ENCODE results near the gene NEUROG3.

The NEUROG3 gene, protein sequence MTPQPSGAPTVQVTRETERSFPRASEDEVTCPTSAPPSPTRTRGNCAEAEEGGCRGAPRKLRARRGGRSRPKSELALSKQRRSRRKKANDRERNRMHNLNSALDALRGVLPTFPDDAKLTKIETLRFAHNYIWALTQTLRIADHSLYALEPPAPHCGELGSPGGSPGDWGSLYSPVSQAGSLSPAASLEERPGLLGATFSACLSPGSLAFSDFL

DNA sequence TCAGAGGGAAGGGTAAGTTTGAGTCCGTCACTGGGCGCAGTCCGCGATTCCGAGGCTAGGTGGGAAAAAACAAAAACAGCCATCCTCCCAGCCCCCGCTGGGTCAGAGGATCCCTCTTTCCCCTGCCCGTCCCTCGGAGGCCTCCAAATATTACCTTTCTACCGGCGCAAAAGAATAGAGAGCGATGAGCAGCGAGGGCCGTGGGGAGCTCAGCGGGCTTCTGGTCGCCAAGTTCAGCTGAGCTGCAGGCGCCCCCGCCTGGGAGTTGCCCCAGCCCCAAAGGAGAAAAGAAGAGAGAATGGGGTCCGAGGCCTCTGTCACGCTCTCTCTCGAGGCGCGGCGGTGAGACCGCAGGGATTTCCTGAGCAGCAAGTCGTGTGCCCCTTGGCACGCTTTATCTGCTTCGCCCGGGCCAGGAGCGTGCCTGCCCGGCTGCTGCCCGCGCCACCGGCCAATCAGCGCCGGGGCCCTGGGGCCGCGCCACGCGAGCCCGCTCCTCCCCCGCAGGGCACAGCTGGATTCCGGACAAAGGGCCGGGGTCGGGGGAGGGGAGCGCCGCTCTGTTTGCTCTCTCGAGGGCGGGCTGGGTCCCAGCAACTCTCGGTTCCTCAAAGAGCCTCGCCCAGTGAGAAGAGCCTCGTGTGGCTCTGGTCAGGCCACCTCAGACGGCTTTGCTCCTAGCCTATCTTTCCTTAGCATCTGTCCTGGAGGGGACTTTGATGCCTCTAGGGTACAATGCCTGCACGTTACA, at the start of gene NEUROG3:
Gene NEUROG3, minus strand, starts transcription at position 367 of the 751 bp plus-strand sequence. CDS start 379 bp downstream, outside the sequence.
- DNase-seq (ENCODE audit: low read depth) = no peak

DNA sequence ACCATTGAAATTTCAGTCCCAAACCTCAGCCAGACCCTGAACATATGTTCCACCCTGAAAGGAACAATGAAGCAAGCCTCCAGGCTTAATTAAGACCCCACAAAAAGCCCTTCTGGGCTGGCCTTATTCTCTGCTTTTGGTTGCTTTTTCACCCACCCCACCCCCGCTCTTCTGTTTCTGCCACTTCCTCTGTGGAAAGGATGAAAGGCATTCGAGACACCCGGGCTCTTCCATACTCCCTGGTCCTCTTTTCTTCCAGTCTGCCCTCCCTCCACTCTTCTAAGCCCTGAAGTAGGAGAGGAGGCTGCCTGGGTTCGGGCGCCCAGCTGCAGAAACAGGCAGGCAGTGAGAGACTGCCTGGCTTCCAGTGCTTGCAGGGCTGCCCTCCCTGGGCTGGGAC, 47.4 kb upstream of the NEUROG3 start:
- DNase-seq (ENCODE audit: low read depth) = no peak

DNA sequence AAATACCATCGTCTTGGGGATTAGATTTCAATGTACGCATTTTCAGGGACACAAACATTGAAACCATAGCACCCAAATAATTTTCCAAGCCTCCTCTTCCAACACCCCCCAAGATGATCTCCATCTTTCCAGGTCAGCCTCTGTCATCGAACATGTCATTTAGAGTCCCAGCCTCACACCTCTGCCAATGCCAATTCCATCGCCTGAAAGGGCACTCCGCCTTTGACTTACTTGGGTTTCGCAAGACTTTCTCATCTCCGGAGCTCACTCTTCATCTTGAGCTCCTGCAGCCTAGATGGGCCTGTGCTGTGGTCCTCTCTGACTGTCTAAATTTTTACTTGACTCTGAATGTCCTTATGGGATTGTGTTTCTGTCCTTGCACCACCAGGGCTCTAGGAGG, 46.4 kb upstream of the NEUROG3 start:
- no peak for DNase-seq (ENCODE audit: low read depth)

DNA sequence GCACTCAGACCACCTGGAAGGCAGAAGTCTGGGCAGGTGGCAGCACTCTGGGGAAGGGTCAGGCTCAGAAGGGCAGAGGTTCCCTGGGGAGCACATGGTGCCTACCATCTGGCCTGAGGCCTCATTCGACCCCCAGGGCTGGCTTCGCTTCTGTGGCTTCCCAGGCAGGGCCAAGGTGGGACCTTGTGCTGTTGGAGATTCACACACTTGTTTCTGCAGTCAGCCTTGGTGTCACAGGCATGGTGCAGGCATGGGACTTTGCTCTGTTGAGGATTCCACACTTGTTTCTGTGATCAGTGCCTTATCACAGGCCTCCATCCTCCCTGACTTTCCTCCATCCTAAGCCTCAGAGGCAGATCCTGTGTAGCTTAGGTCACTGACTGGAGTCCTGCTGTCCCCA, 45.5 kb upstream of the NEUROG3 start:
- DNase-seq (ENCODE audit: low read depth) = no peak

DNA sequence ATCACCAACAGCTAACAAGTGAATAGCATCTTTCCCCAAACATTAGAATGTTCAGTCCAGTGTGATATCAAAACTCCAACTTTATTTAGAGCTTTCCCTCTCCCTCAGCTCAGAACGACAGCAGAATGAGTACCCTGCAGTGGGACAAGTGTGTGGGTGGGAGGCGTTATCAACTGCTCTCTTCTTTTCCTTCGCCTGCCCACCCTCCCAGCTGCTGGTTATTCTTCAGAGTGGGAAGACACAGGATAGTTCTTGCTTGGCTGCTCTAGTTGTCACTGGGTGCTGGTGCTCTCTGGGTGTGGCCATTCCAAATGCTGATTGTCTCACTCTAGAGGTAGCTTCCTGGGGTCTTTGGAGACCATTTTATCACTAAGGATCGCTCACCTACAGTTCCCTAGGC, 43.1 kb upstream of the NEUROG3 start:
- no peak for DNase-seq (ENCODE audit: low read depth)

DNA sequence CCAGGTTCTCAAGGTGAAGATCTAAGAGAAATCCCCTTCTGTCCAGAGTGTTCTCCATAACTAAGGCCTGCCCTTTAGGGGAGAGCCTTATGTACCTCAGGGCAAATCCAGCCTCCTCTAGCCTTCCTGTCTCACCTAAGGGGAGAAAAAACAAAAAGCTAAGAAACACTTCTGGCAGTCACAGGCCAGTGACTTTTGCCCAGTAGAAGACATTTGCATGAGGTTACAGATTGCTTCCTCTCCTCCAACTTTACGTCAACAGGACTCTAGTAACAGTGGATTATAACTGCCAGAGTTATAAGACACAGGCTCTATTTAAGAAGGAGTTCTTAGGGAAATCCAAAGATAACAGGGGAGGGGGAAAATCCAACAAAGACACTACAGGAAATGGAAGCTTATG, 40.9 kb upstream of the NEUROG3 start:
- no peak for DNase-seq (ENCODE audit: low read depth)

DNA sequence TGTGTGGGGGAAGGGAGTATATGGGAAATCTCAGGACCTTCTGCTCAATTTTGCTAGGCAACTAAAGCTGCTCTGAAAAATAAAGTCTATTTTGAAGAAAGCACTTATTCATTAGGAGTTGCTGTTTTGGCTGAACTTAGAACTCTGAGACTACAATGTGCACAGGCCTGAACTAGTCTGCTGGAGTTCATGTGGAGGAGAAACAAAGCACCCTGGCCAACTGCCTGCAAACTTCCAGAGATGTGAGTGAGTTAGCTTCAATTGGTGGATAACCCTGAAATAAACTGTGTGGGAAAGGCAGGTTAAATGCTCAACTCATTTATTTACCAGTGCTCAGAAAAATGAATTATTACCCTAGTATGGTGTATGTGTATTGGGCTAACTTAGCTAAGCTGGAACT, 39.5 kb upstream of the NEUROG3 start:
- no peak for DNase-seq (ENCODE audit: low read depth)

DNA sequence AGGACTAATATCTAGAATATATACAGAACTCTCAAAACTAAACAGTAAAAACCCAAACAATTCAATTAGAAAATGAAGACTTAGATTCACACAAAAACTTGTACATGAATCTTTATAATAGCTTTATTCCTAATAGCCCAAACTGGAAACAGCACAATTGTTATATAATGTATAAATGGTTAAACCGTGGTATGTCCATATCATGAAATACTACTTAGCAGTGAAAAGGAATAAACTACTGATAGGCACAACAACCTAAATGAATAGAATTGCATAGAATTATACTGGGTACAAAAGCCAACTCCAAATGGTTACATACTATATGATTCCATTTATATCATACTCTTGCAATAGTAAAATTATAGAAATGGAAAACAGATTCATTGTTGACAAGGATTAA, 35.9 kb upstream of the NEUROG3 start:
- DNase-seq (ENCODE audit: low read depth) = no peak

DNA sequence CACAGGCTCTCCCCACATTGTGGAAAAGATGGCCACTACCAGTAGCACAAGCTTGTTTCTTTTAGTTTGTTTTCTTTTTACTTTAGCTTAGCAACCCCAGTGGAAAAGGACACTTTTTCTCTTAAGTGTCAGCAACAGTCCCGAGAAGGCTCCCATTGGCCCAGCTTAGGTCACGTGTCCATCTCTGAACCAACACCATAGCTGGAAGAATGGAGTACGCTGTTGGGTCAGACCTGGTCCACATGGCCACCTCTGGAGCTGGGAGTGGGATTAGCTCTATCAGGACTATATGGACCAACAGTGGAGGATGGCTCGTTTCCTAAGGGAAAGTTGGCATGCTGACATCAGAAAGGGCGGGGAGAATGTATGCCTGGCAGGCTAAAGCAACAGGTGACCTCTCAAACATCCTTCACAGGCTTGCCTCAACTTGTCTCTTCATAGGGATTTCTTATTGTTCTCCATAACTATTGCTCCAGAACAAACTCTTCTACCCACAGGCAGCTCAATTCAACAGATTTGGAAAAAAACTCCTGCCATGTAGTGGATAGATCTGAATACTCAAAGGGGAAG, 27.6 kb upstream of the NEUROG3 start:
- DNase-seq (ENCODE audit: low read depth) = no peak

DNA sequence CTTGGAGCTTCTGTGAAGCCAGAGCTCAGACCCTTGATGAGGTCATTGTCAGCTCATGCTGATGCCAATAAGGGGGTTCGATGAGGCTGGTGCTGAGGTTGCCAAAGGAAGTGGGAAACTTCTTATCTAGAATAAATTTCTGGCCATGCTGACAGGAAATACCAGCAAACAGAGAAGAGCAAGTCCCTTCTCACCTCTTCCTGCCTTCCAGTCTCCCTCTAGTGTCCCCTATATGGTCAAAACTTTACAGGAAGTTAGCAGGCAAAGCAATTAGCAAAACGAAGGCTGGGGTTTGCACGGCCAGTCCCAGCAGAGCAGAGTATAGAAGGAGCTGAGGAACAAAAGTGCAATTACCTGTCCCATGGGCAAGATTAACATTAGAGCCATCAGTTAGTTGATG, 15.1 kb upstream of the NEUROG3 start:
- DNase-seq (ENCODE audit: low read depth) = no peak

DNA sequence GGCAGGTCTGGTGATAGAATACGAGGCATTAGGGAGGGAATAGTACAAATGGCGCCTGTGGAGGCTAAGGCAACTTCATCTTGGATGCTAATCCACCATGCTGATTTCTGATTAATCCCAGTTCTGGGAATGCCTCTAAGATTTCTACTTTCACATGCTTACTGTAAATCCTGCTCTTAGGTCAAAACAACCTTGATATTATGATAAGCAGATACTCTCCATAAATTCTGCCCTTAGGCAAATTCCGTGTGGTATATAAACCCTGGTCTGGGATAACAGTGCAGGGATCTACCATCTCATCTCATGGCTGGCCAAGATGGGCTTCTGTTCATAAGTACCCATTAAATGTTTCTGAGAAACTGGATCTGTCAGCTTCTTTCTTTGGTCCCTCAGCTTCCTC, 11.4 kb upstream of the NEUROG3 start:
- DNase-seq (ENCODE audit: low read depth) = no peak

DNA sequence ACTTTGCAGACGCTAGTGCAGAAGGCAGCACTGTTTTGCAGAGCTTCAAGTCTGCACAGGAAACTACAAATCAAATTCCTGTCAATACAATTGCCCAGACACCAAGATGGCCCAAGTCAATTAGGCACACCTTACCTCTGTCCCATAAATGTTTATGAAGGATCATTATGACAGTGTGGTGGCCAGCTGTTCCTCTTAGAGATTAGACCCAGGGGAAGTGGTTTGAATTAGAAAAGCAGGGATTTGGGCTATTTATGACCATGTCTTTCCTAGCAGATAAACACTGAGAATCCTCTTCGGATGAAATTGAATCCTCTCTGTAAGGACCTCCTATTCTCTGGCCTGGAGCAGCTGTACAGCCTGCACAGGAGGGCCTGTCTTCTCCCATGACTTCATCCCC, 9.9 kb upstream of the NEUROG3 start:
- no peak for DNase-seq (ENCODE audit: low read depth)

DNA sequence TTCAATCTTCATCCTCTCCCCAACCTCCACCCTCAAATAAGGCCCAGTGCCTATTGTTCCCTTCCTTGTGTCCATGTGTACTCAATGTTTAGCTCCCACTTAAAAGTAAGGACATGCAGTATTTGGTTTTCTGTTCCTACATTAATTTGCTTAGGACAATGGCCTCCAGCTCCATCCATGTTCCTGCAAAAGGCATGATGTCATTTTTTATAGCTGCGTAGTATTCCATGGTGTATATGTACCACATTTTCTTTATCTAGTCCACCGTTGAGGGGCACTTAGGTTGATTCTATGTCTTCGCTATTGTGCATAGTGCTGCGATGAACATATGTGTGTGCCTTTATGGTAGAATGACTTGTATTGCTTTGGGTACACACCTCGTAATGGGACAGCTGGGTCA, 7.2 kb upstream of the NEUROG3 start:
- no peak for DNase-seq (ENCODE audit: low read depth)

DNA sequence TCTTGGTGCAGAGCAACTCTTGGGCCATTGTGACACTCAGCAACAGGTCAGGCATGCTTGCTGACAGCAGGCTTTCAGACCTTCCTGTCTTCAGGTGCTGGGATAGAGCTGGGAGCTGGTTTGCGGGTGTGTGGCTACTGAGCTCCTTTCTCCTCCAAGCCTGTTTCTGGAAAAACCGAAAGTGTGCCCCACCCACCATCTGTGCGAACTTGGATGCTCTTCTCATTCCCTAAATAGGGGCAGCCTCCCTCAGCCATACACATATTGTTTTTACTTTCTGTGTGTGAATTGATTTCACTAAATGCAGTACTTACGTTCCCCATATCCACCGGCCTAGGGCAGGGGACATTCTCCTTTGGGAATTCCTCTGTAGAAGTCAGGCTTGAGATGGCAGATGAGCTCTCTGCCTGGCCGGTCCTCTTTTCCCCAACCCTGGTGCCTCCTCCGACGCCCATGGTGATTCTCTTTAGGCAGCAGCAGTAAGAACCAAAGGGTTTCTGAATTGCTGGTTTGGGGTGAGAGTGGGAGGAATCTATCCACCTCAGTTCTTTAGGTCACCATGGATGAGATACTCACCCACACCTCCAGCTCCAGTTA, 6.3 kb upstream of the NEUROG3 start:
- no peak for DNase-seq (ENCODE audit: low read depth)

DNA sequence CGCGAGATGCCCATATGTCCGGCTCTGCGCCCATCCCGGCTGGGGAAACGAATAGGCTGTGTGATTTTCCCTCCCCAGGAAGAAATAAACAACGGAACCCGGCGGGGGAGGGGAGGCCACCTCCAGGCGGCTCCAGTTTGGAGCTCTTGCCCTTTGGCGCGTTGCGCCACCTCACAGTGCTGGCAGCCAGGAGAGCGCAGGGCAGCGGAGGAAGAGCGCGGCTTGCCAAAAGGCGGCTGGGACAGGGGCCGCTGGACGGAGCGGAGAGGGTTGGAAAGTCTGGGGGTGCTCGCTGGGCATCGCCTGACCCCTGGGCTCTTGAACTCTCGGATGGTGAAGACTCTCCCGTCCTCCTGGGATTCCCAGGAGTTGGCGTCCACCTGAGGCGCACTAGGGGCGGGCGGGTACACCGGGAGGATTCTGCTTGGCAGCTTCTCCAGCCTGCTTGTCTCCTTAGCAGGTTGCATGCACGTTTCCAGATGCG, 5.3 kb upstream of the NEUROG3 start:
- DNase-seq (ENCODE audit: low read depth) = no peak

DNA sequence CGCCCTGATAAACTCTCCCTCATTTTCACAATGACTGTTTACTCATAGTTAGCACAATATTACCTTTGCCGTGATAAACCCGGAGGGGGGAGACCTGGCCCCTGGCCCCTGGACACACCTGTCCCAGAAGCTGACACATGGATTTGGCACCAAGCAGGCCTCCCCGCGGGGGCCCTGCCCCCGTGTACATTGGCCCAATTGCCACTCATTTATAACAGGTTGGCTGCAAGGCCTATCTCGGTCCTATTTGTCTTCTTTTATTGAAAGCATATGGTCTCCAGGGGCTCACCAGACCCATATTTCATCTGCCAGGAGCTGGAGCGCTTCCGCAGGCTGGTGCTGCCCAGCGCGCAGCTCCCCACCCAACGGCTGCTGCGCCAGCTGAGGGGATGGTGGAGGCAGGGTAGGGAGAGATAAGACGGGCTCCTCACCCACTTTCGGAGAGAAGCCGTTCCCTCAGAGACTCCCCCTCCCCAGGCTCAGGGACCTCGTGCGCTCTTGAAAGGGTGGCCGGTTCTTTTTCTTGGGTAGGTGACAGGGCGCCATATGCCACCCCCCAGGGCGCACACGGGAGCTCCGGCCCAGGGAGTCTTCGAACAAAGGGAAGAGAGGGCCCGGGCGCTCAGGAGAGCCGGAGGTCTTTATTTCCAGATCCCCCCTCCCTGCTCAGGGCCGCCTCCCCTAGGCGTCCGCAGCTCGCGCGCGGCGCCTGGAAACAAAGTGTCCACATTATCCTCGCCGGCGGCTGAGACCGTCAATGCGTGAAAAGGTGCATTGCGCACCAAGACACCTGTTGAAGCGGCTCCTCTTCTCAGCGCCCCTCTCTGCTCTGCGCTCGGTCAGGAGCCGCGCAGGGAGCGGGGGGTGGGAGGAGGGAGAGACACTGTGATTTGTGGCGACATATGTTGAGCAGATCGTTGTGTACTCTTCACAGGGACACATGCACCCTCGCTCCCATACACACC, 4.3 kb upstream of the NEUROG3 start:
- DNase-seq (ENCODE audit: low read depth) = no peak

DNA sequence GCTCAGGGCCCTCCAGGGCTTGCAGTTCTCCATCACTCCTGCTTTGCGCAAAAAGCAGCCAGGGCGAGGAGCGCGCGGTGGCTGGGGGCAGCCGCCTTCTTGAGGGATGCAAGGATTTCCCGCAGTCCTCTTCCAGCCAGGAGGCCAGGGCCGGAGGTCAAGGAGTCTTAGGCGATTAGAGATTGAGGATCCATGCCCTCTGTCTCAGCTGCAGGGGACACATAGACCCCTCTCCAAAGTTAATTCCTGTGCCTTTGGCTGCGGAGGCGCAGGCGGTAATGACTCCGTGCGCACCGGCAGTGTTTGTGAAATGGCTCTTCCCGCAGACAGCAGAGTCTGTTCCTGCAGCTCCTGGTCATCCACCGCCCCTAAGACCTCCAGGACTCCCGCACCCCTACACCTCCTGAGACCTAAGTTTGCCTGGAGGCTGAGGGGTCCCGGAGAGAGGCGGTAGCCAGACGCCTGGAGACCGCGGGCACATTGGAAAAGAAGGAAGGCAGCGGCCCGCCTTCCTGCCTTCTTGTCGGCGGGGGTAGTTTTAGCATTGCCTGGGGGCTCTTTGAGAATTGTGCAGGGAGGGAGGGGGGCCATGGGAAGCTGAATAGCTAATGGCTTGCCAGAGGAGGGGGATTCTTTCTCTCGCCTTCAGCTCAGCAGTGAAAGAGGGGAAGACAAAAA, 3.3 kb upstream of the NEUROG3 start:
- no peak for DNase-seq (ENCODE audit: low read depth)

DNA sequence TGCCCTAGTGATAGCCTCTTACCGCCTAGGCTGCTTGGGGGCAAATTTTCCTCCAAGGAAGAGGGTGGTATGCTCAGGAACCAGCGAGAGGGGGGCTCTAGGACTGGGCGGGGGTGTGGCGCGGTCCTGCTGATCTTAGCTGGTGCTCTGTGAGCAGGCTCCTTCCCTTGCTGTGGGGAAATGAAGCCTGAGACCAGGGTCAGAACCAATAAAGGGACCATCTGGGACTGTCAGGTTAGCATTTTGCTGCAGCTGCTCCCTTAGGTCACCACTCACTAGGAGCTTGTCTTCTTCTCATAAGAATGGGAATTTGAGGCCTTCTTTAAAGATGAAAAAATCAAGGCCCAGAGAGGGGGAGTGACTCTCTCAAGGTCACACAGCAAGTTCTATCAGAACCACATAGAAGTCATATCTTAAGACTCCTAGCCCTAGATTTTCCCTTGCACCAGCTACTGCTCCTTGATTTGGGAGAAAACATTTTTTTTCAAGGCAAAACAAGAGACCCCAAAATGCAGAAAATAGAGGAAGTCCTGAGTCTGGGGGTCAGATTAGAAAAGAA, 2.0 kb upstream of the NEUROG3 start:
- no peak for DNase-seq (ENCODE audit: low read depth)

DNA sequence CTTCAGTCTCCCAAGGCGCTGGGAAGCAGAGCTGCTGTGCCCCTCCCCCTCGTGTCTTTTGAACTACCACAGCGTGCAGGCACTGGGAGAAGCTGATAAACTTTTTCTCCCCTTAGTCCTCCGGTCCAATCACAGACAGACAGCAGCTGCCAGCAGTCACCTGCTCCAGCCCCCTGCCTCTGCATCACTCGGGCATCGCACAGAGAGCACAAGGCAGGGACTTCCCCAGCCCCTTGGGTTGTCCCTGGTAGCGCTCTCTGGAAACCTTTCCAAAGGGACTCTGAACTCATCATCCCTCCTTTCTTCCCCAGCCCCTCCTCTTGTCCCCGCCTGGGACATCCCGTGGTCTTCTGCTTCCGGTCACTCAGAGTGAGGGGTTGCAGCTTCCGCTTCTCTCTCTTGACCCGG, 1.4 kb upstream of the NEUROG3 start:
- no peak for DNase-seq (ENCODE audit: low read depth)

DNA sequence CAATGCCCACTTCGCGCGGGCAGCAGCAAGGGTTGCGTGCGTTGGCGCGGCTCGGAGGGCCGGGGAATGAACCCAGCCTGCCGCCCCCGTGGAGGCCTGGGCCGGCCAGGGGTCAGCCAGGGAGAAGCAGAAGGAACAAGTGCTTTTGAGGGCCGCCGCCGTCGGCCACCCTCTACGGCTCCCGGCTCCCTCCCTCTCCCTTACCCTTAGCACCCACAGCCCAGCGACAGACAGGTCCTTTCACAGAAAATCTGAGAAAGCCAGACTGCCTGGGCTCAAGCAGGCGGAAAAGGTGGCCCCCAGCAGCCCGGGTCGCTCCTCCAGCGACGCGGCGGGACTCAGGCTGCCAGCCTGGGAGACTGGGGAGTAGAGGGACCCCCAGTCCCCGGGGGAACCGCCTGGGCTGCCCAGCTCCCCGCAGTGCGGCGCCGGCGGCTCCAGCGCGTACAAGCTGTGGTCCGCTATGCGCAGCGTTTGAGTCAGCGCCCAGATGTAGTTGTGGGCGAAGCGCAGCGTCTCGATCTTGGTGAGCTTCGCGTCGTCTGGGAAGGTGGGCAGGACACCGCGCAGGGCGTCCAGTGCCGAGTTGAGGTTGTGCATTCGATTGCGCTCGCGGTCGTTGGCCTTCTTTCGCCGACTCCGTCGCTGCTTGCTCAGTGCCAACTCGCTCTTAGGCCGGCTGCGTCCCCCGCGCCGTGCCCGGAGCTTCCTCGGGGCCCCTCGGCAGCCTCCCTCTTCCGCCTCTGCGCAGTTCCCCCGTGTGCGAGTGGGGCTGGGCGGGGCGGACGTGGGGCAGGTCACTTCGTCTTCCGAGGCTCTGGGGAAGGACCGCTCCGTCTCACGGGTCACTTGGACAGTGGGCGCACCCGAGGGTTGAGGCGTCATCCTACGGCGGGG, 815 bp downstream of the NEUROG3 start:
- DNase-seq (ENCODE audit: low read depth) = no peak

Data from fibroblast of gingiva (primary cell).